Gastroesophageal sphincter (tissue), 4 donors: ENCODE data around the gene BABAM2. TPM values are rescaled to one million over a fixed set of nuclear protein-coding genes. Genes with fewer than 3 reads are reported as not detected.

Experiments used
- ATAC-seq: fragments of 150-250 bp; one replicate; pipeline ENCODE4 v1.9.1; 2016; ENCODE audit warnings: mild to moderate bottlenecking, moderate library complexity
- H3K27ac ChIP-seq, 4 donors: fragments of 200-600 bp; sonication (generic) in 3 of 4; 1 replicate in 3 of 4; 2 replicates in 1 of 4; pipeline ENCODE4 v1.5.1; 2016 to 2019
- H3K27me3 ChIP-seq: fragments of 200-600 bp; sonication (generic); one replicate; pipeline ENCODE4 v1.5.1; 2019
- H3K36me3 ChIP-seq, 2 donors: fragments of 200-600 bp; sonication (generic); one replicate each; pipeline ENCODE4 v1.5.1; 2019; ENCODE audit warnings: control low read depth in 1 of 2
- H3K4me1 ChIP-seq, 3 donors: fragments of 200-600 bp; sonication (generic); 1 replicate in 2 of 3; 2 replicates in 1 of 3; pipeline ENCODE4 v1.5.1; 2016 to 2019; ENCODE audit warnings: control low read depth in 2 of 3
- H3K4me3 ChIP-seq, 2 donors: fragments of 200-600 bp; sonication (generic); one replicate each; pipeline ENCODE4 v1.5.1; 2019; ENCODE audit warnings: mild to moderate bottlenecking in 1 of 2, moderate library complexity in 1 of 2
- H3K9me3 ChIP-seq, 3 donors: fragments of 200-600 bp; sonication (generic); one replicate each; pipeline ENCODE4 v1.5.1; 2017 to 2019; ENCODE audit warnings: control low read depth in 2 of 3
- CTCF ChIP-seq, 4 experiments: fragments of 200-600 bp in 2 of 4; fragments of 450-650 bp in 2 of 4; sonication (generic) in 1 of 4; IDR thresholded peaks; one replicate each; pipeline ENCODE4 v1.5.1; 2017 to 2019; ENCODE audit warnings: antibody characterized with exemption in 4 of 4, mild to moderate bottlenecking in 2 of 4, moderate library complexity in 2 of 4
- EP300 ChIP-seq: sonication (generic); formaldehyde crosslinking; IDR thresholded peaks from one replicate; pipeline ENCODE4 v1.6.1; 2017; ENCODE audit warnings: antibody characterized with exemption, mild to moderate bottlenecking
- POLR2A ChIP-seq, 2 donors: fragments of 450-650 bp; IDR thresholded peaks; one replicate each; pipeline ENCODE4 v1.6.1; 2017; ENCODE audit warnings: antibody characterized with exemption in 2 of 2, mild to moderate bottlenecking in 2 of 2, moderate library complexity in 1 of 2
- POLR2AphosphoS5 ChIP-seq: sonication (generic); formaldehyde crosslinking; IDR thresholded peaks from one replicate; pipeline ENCODE4 v1.6.1; 2017; ENCODE audit warnings: antibody characterized with exemption
- WGBS, 2 donors: methylation state at CpG; one replicate each; pipeline ENCODE4 v1.1.5; 2018; ENCODE audit warnings: low coverage in 1 of 2; 5-methylcytosine and 5-hydroxymethylcytosine counted together
- total RNA-seq, 4 donors: library from RNA; depleted of rRNA; stranded (reverse); fragments of >200 nt; gene quantifications; one replicate each; pipeline ENCODE4 v1.1.0, GENCODE V29; 2016

BABAM2 gene
- total RNA-seq, 4 donors from 2014 or later = 28.5 to 43.6 (median 37.4) TPM

GRCh38 chr2:28094739-28095138 is 204.2 kb downstream of the BABAM2 start:
- Histone ChIP-seq H3K4me3 (no peak overlapping the region), H3K36me3 (no peaks in the 10 kb centered on the region), H3K27me3 (no peaks in the 10 kb centered on the region), H3K4me1 (no peaks in the 10 kb centered on the region), H3K9me3 (no peaks in the 10 kb centered on the region), H3K27ac (no peak overlapping the region)
- ATAC-seq = no peak
- 58 to 73% methylated on average over 3 of the region's 3 CpGs for WGBS, 2 donors
- TF ChIP-seq POLR2AphosphoS5 (no peak), CTCF (IDR thresholded peaks at IDR 0.05) (no peak), POLR2A (IDR thresholded peaks at IDR 0.05) (no peak), EP300 (no peak)

GRCh38 chr2:28095622-28096021 is 205.1 kb downstream of the BABAM2 start:
- ATAC-seq = no peak
- H3K27ac ChIP-seq = no peak overlapping the region
- no peaks in the 10 kb centered on the region for H3K9me3 ChIP-seq
- no peaks in the 10 kb centered on the region for H3K27me3 ChIP-seq
- no peak overlapping the region for H3K4me3 ChIP-seq
- whole genome bisulfite sequencing, 2 donors = 90 to 91% methylated on average over 2 of the region's 2 CpGs
- H3K4me1 ChIP-seq = no peaks in the 10 kb centered on the region
- no peaks in the 10 kb centered on the region for H3K36me3 ChIP-seq
- no peak for TF ChIP-seq POLR2A (IDR thresholded peaks at IDR 0.05)
- TF ChIP-seq EP300 = no peak
- no peak for TF ChIP-seq CTCF (IDR thresholded peaks at IDR 0.05)
- TF ChIP-seq POLR2AphosphoS5 = no peak

DNA sequence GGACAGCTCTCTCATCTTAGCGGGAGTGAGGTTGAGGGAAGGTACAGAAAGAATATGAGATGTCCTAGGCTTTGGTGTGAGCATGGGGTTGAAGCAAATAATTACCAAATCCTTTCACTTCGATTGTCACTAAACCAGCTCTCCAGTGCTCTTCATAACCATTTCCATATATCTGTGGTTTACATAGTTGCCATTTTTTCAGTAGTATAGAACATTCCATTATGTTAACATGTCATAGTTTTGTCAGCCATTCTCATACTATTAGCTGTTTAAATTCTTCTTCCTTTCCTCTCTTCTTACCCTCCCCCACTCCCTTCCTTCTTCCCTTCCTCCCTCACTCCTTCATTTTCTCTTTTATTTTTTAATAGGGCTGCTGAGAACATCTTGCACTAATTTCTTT is 205.9 kb downstream of the BABAM2 start:
- 91 to 98% methylated on average over 2 of the region's 2 CpGs for WGBS, 2 donors
- no peak overlapping the region for H3K4me3 ChIP-seq
- H3K27me3 ChIP-seq = no peaks in the 10 kb centered on the region
- no peaks in the 10 kb centered on the region for H3K9me3 ChIP-seq
- no peaks in the 10 kb centered on the region for H3K36me3 ChIP-seq
- no peak for ATAC-seq
- H3K4me1 ChIP-seq = no peaks in the 10 kb centered on the region
- H3K27ac ChIP-seq = no peak overlapping the region
- no peak for TF ChIP-seq EP300
- TF ChIP-seq CTCF (IDR thresholded peaks at IDR 0.05) = no peak
- TF ChIP-seq POLR2A (IDR thresholded peaks at IDR 0.05) = no peak
- TF ChIP-seq POLR2AphosphoS5 = no peak

DNA sequence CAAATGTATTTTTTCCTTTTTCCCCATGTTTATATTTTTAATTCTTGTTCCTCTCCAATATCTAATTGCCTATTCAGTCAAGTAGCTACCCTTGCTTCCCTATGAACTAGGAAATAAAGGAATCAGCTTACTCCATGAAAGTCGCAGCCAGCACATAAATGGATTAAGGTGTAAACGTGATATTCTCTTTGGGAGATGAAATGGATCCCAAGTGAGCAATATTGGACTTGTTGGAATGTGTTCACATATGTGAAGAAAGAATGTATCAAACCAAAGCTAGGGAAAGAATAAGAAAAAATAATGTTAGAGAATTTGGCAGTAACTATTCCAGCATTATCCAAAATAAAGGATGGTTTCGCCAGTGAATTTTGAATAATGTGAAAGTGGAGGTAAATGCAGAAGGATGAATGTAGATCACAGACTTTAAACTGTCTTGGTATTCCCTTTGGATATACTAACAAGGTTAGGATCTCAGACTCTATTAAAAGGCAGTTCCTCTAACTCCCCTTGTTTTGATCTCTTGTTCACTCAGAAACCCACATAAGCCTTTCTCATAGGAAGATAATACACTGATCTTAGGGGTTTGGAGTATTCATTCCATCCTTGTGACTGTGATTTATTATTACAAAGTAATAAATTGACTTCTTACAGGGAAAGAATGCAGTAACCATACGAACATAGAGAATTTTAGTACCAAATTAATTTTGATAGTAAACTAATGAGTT is 208.1 kb downstream of the BABAM2 start:
- Histone ChIP-seq H3K27ac (no peak overlapping the region), H3K4me1 (peaks cover 0 to 18% (median 0%) of the 10 kb centered on the region in 3 donors), H3K27me3 (no peaks in the 10 kb centered on the region), H3K36me3 (no peaks in the 10 kb centered on the region), H3K4me3 (no peak overlapping the region), H3K9me3 (no peaks in the 10 kb centered on the region)
- ATAC-seq = no peak
- WGBS, 2 donors = 75 to 82% methylated on average over 4 of the region's 4 CpGs
- TF ChIP-seq CTCF (IDR thresholded peaks at IDR 0.05) = no peak
- no peak for TF ChIP-seq POLR2A (IDR thresholded peaks at IDR 0.05)
- no peak for TF ChIP-seq EP300
- TF ChIP-seq POLR2AphosphoS5 = no peak

- TF ChIP-seq CTCF (IDR thresholded peaks at IDR 0.05) (no peak), POLR2AphosphoS5 (no peak)
- WGBS, 2 donors = 84 to 94% methylated on average over 2 of the region's 2 CpGs
- Histone ChIP-seq H3K27me3 (no peaks in the 10 kb centered on the region), H3K9me3 (no peaks in the 10 kb centered on the region), H3K4me1 (peaks cover 0 to 18% (median 0%) of the 10 kb centered on the region in 3 donors), H3K4me3 (no peak overlapping the region), H3K27ac (no peak overlapping the region), H3K36me3 (no peaks in the 10 kb centered on the region)
- ATAC-seq = no peak
Observed at GRCh38 chr2:28101123-28101522, 210.6 kb downstream of the BABAM2 start.
